Neural cell (in vitro differentiated cells): ENCODE measurements around the gene MCAM. TPM values are rescaled to one million over a fixed set of nuclear protein-coding genes. Genes with fewer than 3 reads are reported as not detected.

Source experiments
- H2AFZ ChIP-seq: fragments of 200-600, 300-800 bp; sonication (generic), shearing (Covaris generic); 2 replicates; pipeline ENCODE4 v1.6.0; 2014; ENCODE audit warnings: low read depth, mild to moderate bottlenecking, antibody characterized with exemption, low read length, moderate library complexity
- H3F3A ChIP-seq: fragments of 200-600 bp; shearing (Covaris generic); 2 replicates; pipeline ENCODE4 v1.6.1; 2016; ENCODE audit warnings: mild to moderate bottlenecking, moderate library complexity, mixed read lengths, antibody characterized with exemption, low read length; ENCODE audit not compliant: insufficient read depth, poor library complexity, severe bottlenecking
- H3K27ac ChIP-seq: fragments of 200-600, 300-800 bp; sonication (generic), shearing (Covaris generic); 2 replicates; pipeline ENCODE4 v1.5.1; 2014; ENCODE audit warnings: mild to moderate bottlenecking, low read length, moderate library complexity
- H3K27me3 ChIP-seq: fragments of 300-800, 200-600 bp; sonication (generic), shearing (Covaris generic); 2 replicates; pipeline ENCODE4 v1.6.0; 2014; ENCODE audit warnings: mild to moderate bottlenecking, low read depth, low read length, moderate library complexity; ENCODE audit not compliant: insufficient read depth
- H3K36me3 ChIP-seq: fragments of 300-800, 200-600 bp; sonication (generic), shearing (Covaris generic); 2 replicates; pipeline ENCODE4 v1.5.1; 2014; ENCODE audit warnings: mild to moderate bottlenecking, antibody characterized with exemption, low read length, moderate library complexity; ENCODE audit not compliant: insufficient read depth
- H3K4me2 ChIP-seq: fragments of 300-800, 200-600 bp; sonication (generic), shearing (Covaris generic); 2 replicates; pipeline ENCODE4 v1.6.0; 2014; ENCODE audit warnings: mild to moderate bottlenecking, low read length
- H3K4me3 ChIP-seq: fragments of 300-800, 200-600 bp; sonication (generic), shearing (Covaris generic); 2 replicates; pipeline ENCODE4 v1.5.1; 2014; ENCODE audit warnings: mild to moderate bottlenecking, low read length, moderate library complexity
- H3K79me2 ChIP-seq: fragments of 200-600 bp; shearing (Covaris generic); replicated peaks from 2 replicates; pipeline ENCODE4 v1.6.0; 2014; ENCODE audit warnings: mild to moderate bottlenecking, low read length, moderate library complexity; ENCODE audit not compliant: insufficient read depth
- H3K9ac ChIP-seq: fragments of 300-800, 200-600 bp; sonication (generic), shearing (Covaris generic); 2 replicates; pipeline ENCODE4 v1.6.1; 2016; ENCODE audit warnings: mild to moderate bottlenecking, low read length, mixed read lengths
- H3K9me2 ChIP-seq: fragments of 200-600 bp; shearing (Covaris generic); 2 replicates; pipeline ENCODE4 v1.6.1; 2016; ENCODE audit warnings: mild to moderate bottlenecking, low read length, mixed read lengths; ENCODE audit not compliant: insufficient read depth
- H3K9me3 ChIP-seq: fragments of 200-600, 300-800 bp; sonication (generic), shearing (Covaris generic); 2 replicates; pipeline ENCODE4 v1.6.1; 2016; ENCODE audit warnings: mild to moderate bottlenecking, mixed run types, low read length, moderate library complexity, mixed read lengths
- H4K20me1 ChIP-seq: fragments of 200-600 bp; shearing (Covaris generic); 2 replicates; pipeline ENCODE4 v1.6.1; 2016; ENCODE audit warnings: mild to moderate bottlenecking, mixed run types; ENCODE audit not compliant: insufficient read depth
- EP300 ChIP-seq: fragments of 450-650 bp; conservative IDR thresholded peaks from 2 replicates; pipeline ENCODE4 v1.6.1; 2014; ENCODE audit warnings: antibody characterized with exemption, mild to moderate bottlenecking, moderate library complexity; ENCODE audit not compliant: poor library complexity, severe bottlenecking
- EZH2 ChIP-seq: fragments of 200-600, 300-800 bp; shearing (Covaris generic), sonication (generic); IDR thresholded peaks from 2 replicates; pipeline ENCODE4 v1.6.1; 2014; ENCODE audit warnings: antibody characterized with exemption, low read length, borderline replicate concordance, mild to moderate bottlenecking; ENCODE audit not compliant: insufficient read depth, poor library complexity, severe bottlenecking
- MXI1 ChIP-seq: fragments of 450-650 bp; conservative IDR thresholded peaks from 2 replicates; pipeline ENCODE4 v1.6.1; 2014; ENCODE audit warnings: antibody characterized with exemption, mild to moderate bottlenecking; ENCODE audit not compliant: poor library complexity, severe bottlenecking
- POLR2AphosphoS5 ChIP-seq: IDR thresholded peaks from 2 replicates; pipeline ENCODE4 v1.6.1; 2012
- RAD21 ChIP-seq: fragments of 450-650 bp; conservative IDR thresholded peaks from 2 replicates; pipeline ENCODE4 v1.6.1; 2014; ENCODE audit warnings: antibody characterized with exemption, mild to moderate bottlenecking, moderate library complexity
- SMC3 ChIP-seq: fragments of 450-650 bp; conservative IDR thresholded peaks from 2 replicates; pipeline ENCODE4 v1.6.1; 2014; ENCODE audit warnings: antibody characterized with exemption, mild to moderate bottlenecking, moderate library complexity; ENCODE audit not compliant: poor library complexity
- TAF1 ChIP-seq: IDR thresholded peaks from 2 replicates; pipeline ENCODE4 v1.6.1; 2012; ENCODE audit warnings: low read depth
- polyA plus RNA-seq: library from polyadenylated mRNA; depleted of rRNA; stranded (reverse); fragments of >200 nt; gene quantifications from 2 replicates; pipeline ENCODE4 v1.2.3, GENCODE V29; 2014
- TF ChIP-seq, protein P1 (sequence below): IDR thresholded peaks from 2 replicates; pipeline ENCODE4 v1.6.1; 2012; ENCODE audit warnings: borderline replicate concordance
- TF ChIP-seq, protein P2 (sequence below): fragments of 450-650 bp; IDR thresholded peaks from 2 replicates; pipeline ENCODE4 v1.5.1; 2014; ENCODE audit warnings: antibody characterized with exemption, mild to moderate bottlenecking, moderate library complexity; ENCODE audit not compliant: poor library complexity, severe bottlenecking

Gene MCAM
- polyA plus RNA-seq, 1 donor from 2014 or later: 7.5 TPM

DNA sequence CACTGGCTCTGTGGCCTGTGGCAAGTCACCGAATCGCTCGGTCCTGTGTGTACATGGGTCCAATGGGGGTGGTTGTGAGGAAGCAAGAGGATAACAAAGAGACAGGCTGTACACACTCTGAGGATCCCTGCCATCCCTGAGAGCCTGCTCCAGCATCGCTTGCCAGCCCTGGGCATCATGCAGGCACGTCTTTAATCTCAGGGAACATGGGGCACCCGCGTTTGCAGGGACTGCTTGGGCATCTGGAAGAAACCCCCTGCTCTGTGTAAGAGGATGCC lies 25.0 kb upstream of the MCAM start:
- no peak overlapping the region for H3K4me2 ChIP-seq
- no peaks in the 10 kb centered on the region for H3K79me2 ChIP-seq
- H3K9me2 ChIP-seq: no peaks in the 10 kb centered on the region
- H3K27me3 ChIP-seq: peaks cover 36% of the 10 kb centered on the region
- no peak for TF ChIP-seq POLR2AphosphoS5
- no peaks in the 10 kb centered on the region for H3F3A ChIP-seq
- no peaks in the 10 kb centered on the region for H3K36me3 ChIP-seq
- H3K27ac ChIP-seq: no peak overlapping the region
- no peak overlapping the region for H3K4me3 ChIP-seq
- no peak overlapping the region for H3K9ac ChIP-seq
- H4K20me1 ChIP-seq: no peaks in the 10 kb centered on the region
- no peaks in the 10 kb centered on the region for H3K9me3 ChIP-seq
- H2AFZ ChIP-seq: no peak overlapping the region

DNA sequence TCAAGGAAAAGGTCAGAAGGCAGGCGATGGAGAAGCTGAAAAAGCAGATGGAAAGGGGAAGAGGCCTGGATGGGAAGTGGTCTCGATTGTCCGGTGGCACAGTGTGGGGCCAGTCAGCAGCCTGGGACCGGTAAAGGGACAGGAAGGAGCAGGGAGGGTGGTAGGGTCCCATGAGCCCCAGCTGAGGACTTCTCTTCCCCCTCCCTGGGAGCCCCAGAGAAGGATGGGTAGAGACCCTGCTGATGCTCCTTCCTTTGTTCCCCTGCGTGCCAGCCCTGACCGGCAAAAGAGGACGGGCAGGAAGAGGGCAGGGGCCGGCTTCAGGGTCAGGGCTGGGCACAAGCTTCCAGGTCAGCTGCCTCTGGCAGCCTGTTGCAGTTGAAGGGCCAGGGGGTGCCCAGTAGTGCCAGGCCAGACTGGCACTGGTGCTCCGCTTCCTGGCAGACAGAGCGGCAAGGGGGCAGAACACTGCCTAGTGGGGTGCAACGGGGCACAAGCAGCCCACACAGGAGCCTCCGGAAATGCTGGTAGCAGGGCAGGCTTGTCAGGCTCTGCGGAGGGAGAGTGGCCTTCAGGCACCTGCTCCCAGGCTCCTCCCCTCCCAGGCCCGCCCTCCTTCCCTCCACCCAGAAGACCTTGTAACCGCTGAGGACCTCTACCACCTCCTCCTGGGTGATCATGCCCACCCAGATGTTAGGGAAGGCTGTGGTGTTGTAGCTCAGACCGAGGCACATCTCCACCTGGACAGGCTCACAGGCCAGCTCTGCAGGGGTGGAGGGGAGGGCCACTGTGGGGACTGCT lies 24.5 kb upstream of the MCAM start:
- Histone ChIP-seq H3F3A (no peaks in the 10 kb centered on the region), H3K36me3 (no peaks in the 10 kb centered on the region), H4K20me1 (no peaks in the 10 kb centered on the region), H2AFZ (no peak overlapping the region), H3K9ac (no peak overlapping the region), H3K27me3 (peaks cover 36% of the 10 kb centered on the region), H3K27ac (no peak overlapping the region), H3K79me2 (no peaks in the 10 kb centered on the region), H3K9me2 (no peaks in the 10 kb centered on the region), H3K9me3 (no peaks in the 10 kb centered on the region), H3K4me2 (no peak overlapping the region), H3K4me3 (no peak overlapping the region)
- no peak for TF ChIP-seq RAD21
- TF ChIP-seq EP300: no peak
- no peak for TF ChIP-seq POLR2AphosphoS5
- TF ChIP-seq, protein P1, sequence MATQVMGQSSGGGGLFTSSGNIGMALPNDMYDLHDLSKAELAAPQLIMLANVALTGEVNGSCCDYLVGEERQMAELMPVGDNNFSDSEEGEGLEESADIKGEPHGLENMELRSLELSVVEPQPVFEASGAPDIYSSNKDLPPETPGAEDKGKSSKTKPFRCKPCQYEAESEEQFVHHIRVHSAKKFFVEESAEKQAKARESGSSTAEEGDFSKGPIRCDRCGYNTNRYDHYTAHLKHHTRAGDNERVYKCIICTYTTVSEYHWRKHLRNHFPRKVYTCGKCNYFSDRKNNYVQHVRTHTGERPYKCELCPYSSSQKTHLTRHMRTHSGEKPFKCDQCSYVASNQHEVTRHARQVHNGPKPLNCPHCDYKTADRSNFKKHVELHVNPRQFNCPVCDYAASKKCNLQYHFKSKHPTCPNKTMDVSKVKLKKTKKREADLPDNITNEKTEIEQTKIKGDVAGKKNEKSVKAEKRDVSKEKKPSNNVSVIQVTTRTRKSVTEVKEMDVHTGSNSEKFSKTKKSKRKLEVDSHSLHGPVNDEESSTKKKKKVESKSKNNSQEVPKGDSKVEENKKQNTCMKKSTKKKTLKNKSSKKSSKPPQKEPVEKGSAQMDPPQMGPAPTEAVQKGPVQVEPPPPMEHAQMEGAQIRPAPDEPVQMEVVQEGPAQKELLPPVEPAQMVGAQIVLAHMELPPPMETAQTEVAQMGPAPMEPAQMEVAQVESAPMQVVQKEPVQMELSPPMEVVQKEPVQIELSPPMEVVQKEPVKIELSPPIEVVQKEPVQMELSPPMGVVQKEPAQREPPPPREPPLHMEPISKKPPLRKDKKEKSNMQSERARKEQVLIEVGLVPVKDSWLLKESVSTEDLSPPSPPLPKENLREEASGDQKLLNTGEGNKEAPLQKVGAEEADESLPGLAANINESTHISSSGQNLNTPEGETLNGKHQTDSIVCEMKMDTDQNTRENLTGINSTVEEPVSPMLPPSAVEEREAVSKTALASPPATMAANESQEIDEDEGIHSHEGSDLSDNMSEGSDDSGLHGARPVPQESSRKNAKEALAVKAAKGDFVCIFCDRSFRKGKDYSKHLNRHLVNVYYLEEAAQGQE: no peak
- TF ChIP-seq MXI1: no peak
- no peak for TF ChIP-seq TAF1
- TF ChIP-seq, protein P2, sequence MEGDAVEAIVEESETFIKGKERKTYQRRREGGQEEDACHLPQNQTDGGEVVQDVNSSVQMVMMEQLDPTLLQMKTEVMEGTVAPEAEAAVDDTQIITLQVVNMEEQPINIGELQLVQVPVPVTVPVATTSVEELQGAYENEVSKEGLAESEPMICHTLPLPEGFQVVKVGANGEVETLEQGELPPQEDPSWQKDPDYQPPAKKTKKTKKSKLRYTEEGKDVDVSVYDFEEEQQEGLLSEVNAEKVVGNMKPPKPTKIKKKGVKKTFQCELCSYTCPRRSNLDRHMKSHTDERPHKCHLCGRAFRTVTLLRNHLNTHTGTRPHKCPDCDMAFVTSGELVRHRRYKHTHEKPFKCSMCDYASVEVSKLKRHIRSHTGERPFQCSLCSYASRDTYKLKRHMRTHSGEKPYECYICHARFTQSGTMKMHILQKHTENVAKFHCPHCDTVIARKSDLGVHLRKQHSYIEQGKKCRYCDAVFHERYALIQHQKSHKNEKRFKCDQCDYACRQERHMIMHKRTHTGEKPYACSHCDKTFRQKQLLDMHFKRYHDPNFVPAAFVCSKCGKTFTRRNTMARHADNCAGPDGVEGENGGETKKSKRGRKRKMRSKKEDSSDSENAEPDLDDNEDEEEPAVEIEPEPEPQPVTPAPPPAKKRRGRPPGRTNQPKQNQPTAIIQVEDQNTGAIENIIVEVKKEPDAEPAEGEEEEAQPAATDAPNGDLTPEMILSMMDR: no peak
- no peak for TF ChIP-seq EZH2
- no peak for TF ChIP-seq SMC3
